ENCODE results near the gene RHBDL3. TPM values are rescaled to one million over a fixed set of nuclear protein-coding genes. Genes with fewer than 3 reads are reported as not detected.

RHBDL3 gene
- total and polyA plus RNA-seq, 4 donors: 0.14 to 0.51 (median 0.25) TPM

GRCh38 chr17:32335687-32336086 is 70.1 kb downstream of the RHBDL3 start:
- H3K27me3 ChIP-seq (ENCODE audit: control insufficient read depth in 3 of 3, insufficient read depth in 3 of 3, low read length in 2 of 3): no peaks in the 10 kb centered on the region
- no peak for DNase-seq
- peaks cover 5 to 26% (median 7%) of the 10 kb centered on the region in 4 donors for H3K36me3 ChIP-seq (ENCODE audit: control insufficient read depth in 4 of 4, insufficient read depth in 4 of 4, low read length in 4 of 4)
- H3K9ac ChIP-seq (ENCODE audit: insufficient read depth in 1 of 2, low read length in 2 of 2): no peak overlapping the region
- no peak for ATAC-seq (ENCODE audit: insufficient read depth, low FRiP score)
- TF ChIP-seq, protein P1, sequence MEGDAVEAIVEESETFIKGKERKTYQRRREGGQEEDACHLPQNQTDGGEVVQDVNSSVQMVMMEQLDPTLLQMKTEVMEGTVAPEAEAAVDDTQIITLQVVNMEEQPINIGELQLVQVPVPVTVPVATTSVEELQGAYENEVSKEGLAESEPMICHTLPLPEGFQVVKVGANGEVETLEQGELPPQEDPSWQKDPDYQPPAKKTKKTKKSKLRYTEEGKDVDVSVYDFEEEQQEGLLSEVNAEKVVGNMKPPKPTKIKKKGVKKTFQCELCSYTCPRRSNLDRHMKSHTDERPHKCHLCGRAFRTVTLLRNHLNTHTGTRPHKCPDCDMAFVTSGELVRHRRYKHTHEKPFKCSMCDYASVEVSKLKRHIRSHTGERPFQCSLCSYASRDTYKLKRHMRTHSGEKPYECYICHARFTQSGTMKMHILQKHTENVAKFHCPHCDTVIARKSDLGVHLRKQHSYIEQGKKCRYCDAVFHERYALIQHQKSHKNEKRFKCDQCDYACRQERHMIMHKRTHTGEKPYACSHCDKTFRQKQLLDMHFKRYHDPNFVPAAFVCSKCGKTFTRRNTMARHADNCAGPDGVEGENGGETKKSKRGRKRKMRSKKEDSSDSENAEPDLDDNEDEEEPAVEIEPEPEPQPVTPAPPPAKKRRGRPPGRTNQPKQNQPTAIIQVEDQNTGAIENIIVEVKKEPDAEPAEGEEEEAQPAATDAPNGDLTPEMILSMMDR (IDR thresholded peaks at IDR 0.05; ENCODE audit: control extremely low read depth, extremely low read depth): no peak
- H3K9me3 ChIP-seq (ENCODE audit: control insufficient read depth in 4 of 4, insufficient read depth in 3 of 4, low read length in 3 of 4): no peaks in the 10 kb centered on the region
- H3K4me1 ChIP-seq (ENCODE audit: control insufficient read depth in 5 of 5, insufficient read depth in 5 of 5, low read length in 5 of 5): no peaks in the 10 kb centered on the region
- H3K27ac ChIP-seq (ENCODE audit: low read depth in 1 of 2, low read length in 1 of 2): no peak overlapping the region
- WGBS, 2 donors: 78 to 88% methylated on average over 4 of the region's 4 CpGs
- no peak overlapping the region for H3K4me3 ChIP-seq

- peak overlapping the region in 1 of 2 donors; percentile 75 for H3K9ac ChIP-seq (ENCODE audit: insufficient read depth in 1 of 2, low read length in 2 of 2)
- no peaks in the 10 kb centered on the region for H3K9me3 ChIP-seq (ENCODE audit: control insufficient read depth in 4 of 4, insufficient read depth in 3 of 4, low read length in 3 of 4)
- WGBS, 2 donors: 1 to 2% methylated on average over 12 to 13 of the region's 13 CpGs
- peak in 2 of 3 donors; percentile 34 to 48 for DNase-seq
- no peak for ATAC-seq (ENCODE audit: insufficient read depth, low FRiP score)
- TF ChIP-seq, protein P1 (IDR thresholded peaks at IDR 0.05; ENCODE audit: control extremely low read depth, extremely low read depth): no peak
- H3K27ac ChIP-seq (ENCODE audit: low read depth in 1 of 2, low read length in 1 of 2): peak overlapping the region; percentile 77 to 87
- no peaks in the 10 kb centered on the region for H3K27me3 ChIP-seq (ENCODE audit: control insufficient read depth in 3 of 3, insufficient read depth in 3 of 3, low read length in 2 of 3)
- peak overlapping the region; percentile 56 for H3K4me3 ChIP-seq
- H3K36me3 ChIP-seq (ENCODE audit: control insufficient read depth in 4 of 4, insufficient read depth in 4 of 4, low read length in 4 of 4): peaks cover 0 to 6% (median 4%) of the 10 kb centered on the region in 4 donors
- peaks cover 0 to 13% (median 5%) of the 10 kb centered on the region in 5 donors for H3K4me1 ChIP-seq (ENCODE audit: control insufficient read depth in 5 of 5, insufficient read depth in 5 of 5, low read length in 5 of 5)
Observed at GRCh38 chr17:32341141-32341856, 75.7 kb downstream of the RHBDL3 start.

DNA sequence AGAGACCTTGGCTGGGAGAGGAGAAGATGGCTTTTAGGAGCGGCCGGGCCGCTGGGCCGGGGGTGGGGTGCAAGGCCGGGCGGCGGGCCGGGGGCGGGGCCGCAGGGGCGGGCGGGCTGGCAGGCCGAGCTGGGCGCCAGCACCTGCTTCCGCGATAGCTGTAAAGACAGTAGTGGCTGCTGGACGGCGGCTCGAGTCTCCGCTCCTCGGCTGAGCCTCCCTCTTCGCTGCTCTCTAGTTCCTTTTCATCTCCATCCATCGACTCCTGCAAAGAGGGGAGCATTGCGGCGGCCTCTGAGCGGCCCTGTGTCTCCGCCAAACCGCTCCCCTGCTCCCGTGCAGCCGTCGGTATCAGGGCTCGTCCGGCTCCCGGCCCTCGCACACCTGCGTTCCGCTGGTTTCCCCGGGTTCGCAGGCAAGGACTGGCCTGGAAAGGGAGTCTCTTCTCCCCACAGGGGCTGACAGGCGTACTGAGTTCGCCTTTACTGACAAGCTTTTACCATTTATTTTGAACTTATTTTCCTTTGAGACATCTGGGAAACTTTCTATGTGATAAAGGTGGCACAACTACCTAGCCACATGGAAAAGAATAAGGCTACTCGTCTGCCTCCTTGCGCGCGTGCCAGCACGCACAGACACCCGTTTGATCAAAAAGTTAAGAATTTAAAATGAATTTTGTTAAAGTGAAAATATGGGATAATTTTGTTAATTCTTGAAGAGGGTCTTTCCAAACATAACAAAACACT is 76.4 kb downstream of the RHBDL3 start, which contains the start of gene C17orf75:
TSS of gene C17orf75 (minus strand) at position 317 of the 746 bp plus-strand sequence. CDS start at position 283, 34 bp downstream.
- Histone ChIP-seq H3K27ac (ENCODE audit: low read depth in 1 of 2, low read length in 1 of 2) (peak within 1 kb of the TSS; percentile 77 to 87), H3K9me3 (ENCODE audit: control insufficient read depth in 4 of 4, insufficient read depth in 3 of 4, low read length in 3 of 4) (no peaks in the 10 kb centered on the region), H3K4me1 (ENCODE audit: control insufficient read depth in 5 of 5, insufficient read depth in 5 of 5, low read length in 5 of 5) (peaks cover 0 to 13% (median 5%) of the 10 kb centered on the region in 5 donors), H3K9ac (ENCODE audit: insufficient read depth in 1 of 2, low read length in 2 of 2) (peak within 1 kb of the TSS; percentile 17 to 75), H3K4me3 (peak within 1 kb of the TSS; percentile 61), H3K36me3 (ENCODE audit: control insufficient read depth in 4 of 4, insufficient read depth in 4 of 4, low read length in 4 of 4) (peaks cover 0 to 2% (median 2%) of the 10 kb centered on the region in 4 donors), H3K27me3 (ENCODE audit: control insufficient read depth in 3 of 3, insufficient read depth in 3 of 3, low read length in 2 of 3) (no peaks in the 10 kb centered on the region)
- WGBS, 2 donors: 6% methylated on average over 46 to 47 of the region's 47 CpGs
- TF ChIP-seq, protein P1 (IDR thresholded peaks at IDR 0.05; ENCODE audit: control extremely low read depth, extremely low read depth): no peak
- DNase-seq (peak; percentile 71 to 85 (median 73)), ATAC-seq (ENCODE audit: insufficient read depth, low FRiP score) (peak; percentile 96)
